HepG2 (cell line): ENCODE data around the gene STAP2. TPM values are rescaled to one million over a fixed set of nuclear protein-coding genes. Genes with fewer than 3 reads are reported as not detected.

Experiments
- BATF2 ChIP-seq: sonication (generic); formaldehyde crosslinking; IDR thresholded peaks from 2 replicates; pipeline ENCODE4 v1.8.0; 2022; ENCODE audit warnings: mild to moderate bottlenecking, missing genetic modification reagents, moderate library complexity
- FOXA3 ChIP-seq: IDR thresholded peaks from 2 replicates; pipeline ENCODE4 v1.6.1; 2016; ENCODE audit warnings: missing genetic modification reagents, missing compliant biosample characterization
- HDAC6 ChIP-seq: fragments of 200-600 bp; sonication (generic); IDR thresholded peaks from 2 replicates; pipeline ENCODE4 v1.7.0; 2017; ENCODE audit warnings: mild to moderate bottlenecking, antibody characterized with exemption, low read length, low read depth
- IRF1 ChIP-seq: sonication (generic); formaldehyde crosslinking; IDR thresholded peaks from 2 replicates; pipeline ENCODE4 v1.4.0; 2020; ENCODE audit warnings: low read depth, mild to moderate bottlenecking, missing genetic modification reagents
- KAT7 ChIP-seq: IDR thresholded peaks from 2 replicates; pipeline ENCODE4 v1.6.1; 2018; ENCODE audit warnings: borderline replicate concordance, missing compliant biosample characterization
- KMT2B ChIP-seq: IDR thresholded peaks from 2 replicates; pipeline ENCODE4 v1.6.1; 2016; ENCODE audit warnings: missing genetic modification reagents, missing compliant biosample characterization
- MEIS2 ChIP-seq: sonication (generic); formaldehyde crosslinking; IDR thresholded peaks from 2 replicates; pipeline ENCODE4 v1.9.0; 2021; ENCODE audit warnings: mild to moderate bottlenecking, missing genetic modification reagents
- MLXIP ChIP-seq: sonication (generic); formaldehyde crosslinking; IDR thresholded peaks from 2 replicates; pipeline ENCODE4 v1.9.0; 2021; ENCODE audit warnings: missing genetic modification reagents, borderline replicate concordance
- MTA1 ChIP-seq: sonication (generic); formaldehyde crosslinking; IDR thresholded peaks from 2 replicates; pipeline ENCODE4 v1.4.0; 2020; ENCODE audit warnings: missing genetic modification reagents, mild to moderate bottlenecking, borderline replicate concordance
- NCOA2 ChIP-seq: sonication (generic); formaldehyde crosslinking; IDR thresholded peaks from 2 replicates; pipeline ENCODE4 v1.8.0; 2022; ENCODE audit warnings: inconsistent platforms
- NR1H2 ChIP-seq: sonication (generic); formaldehyde crosslinking; IDR thresholded peaks from 2 replicates; pipeline ENCODE4 v1.8.1; 2022; ENCODE audit warnings: low read depth, missing genetic modification reagents, borderline replicate concordance
- NR2F2 ChIP-seq: IDR thresholded peaks from 2 replicates; pipeline ENCODE4 v1.6.1; 2012; ENCODE audit warnings: low read depth, inconsistent platforms, borderline replicate concordance
- POLR2AphosphoS2 ChIP-seq: IDR thresholded peaks from 2 replicates; pipeline ENCODE4 v1.6.1; 2011; ENCODE audit warnings: low read depth, low read length, improper control_type of control experiment
- SPEN ChIP-seq: sonication (generic); formaldehyde crosslinking; IDR thresholded peaks from 2 replicates; pipeline ENCODE4 v1.5.1; 2020; ENCODE audit warnings: low read depth, mild to moderate bottlenecking, missing genetic modification reagents
- ZBTB10 ChIP-seq: sonication (generic); formaldehyde crosslinking; IDR thresholded peaks from 2 replicates; pipeline ENCODE4 v1.4.0; 2020; ENCODE audit warnings: missing genetic modification reagents, borderline replicate concordance
- ZNF350 ChIP-seq: sonication (generic); formaldehyde crosslinking; IDR thresholded peaks from 2 replicates; pipeline ENCODE4 v1.4.0; 2020; ENCODE audit warnings: mild to moderate bottlenecking, low read depth, missing genetic modification reagents, borderline replicate concordance
- ZNF512B ChIP-seq: sonication (generic); formaldehyde crosslinking; IDR thresholded peaks from 2 replicates; pipeline ENCODE4 v1.5.1; 2020; ENCODE audit warnings: missing genetic modification reagents, mild to moderate bottlenecking, borderline replicate concordance
- ZNF891 ChIP-seq: sonication (generic); formaldehyde crosslinking; IDR thresholded peaks from 2 replicates; pipeline ENCODE4 v1.5.0; 2020; ENCODE audit warnings: mild to moderate bottlenecking, missing genetic modification reagents
- polyA plus RNA-seq, 8 experiments: library from polyadenylated mRNA; depleted of rRNA in 3 of 8; stranded (reverse) in 7 of 8; unstranded in 1 of 8; fragments of >200 nt; fragmentation: Illumina TruSeq in 4 of 8; extraction: Trizol in 4 of 8; gene quantifications; 2 replicates each; pipeline versions ENCODE4 v1.2.1 to v1.2.3, GENCODE V29; 2011 to 2016; ENCODE audit warnings: low read depth in 4 of 8, missing spikeins in 1 of 8, mixed read lengths in 1 of 8; ENCODE audit not compliant: insufficient read depth in 1 of 8
- total RNA-seq, 5 experiments: library from RNA; depleted of rRNA; stranded (reverse); fragments of >200 nt; fragmentation: Illumina TruSeq; extraction: Trizol; gene quantifications; 2 replicates each; pipeline ENCODE4 v1.2.3, GENCODE V29; 2016; ENCODE audit warnings: low read depth in 1 of 5

The STAP2 gene
- total and polyA plus RNA-seq, 2 of the 13 experiments (the other 11 are each of a cell fraction or from before 2014, with no cell fraction given): 39.0 to 43.7 TPM

- TF ChIP-seq IRF1 (CRISPR knock-in tag) (no peak), FOXA3 (0 out of 2 replicates have a peak, but pooled peaks have one; percentile 18), ZNF350 (CRISPR knock-in tag) (no peak), BATF2 (CRISPR knock-in tag) (no peak), KMT2B (CRISPR knock-in tag) (no peak), ZBTB10 (CRISPR knock-in tag) (no peak), MEIS2 (no peak; the same call in 1 of the 2 replicates), NR2F2 (0 out of 2 replicates have a peak, but pooled peaks have one; percentile 22), NCOA2 (CRISPR knock-in tag) (no peak), POLR2AphosphoS2 (no peak), MLXIP (CRISPR knock-in tag) (no peak), MTA1 (CRISPR knock-in tag) (peak; percentile 46; the same call in 1 of the 2 replicates), HDAC6 (no peak), SPEN (CRISPR knock-in tag) (no peak), KAT7 (CRISPR knock-in tag) (no peak), ZNF891 (CRISPR knock-in tag) (no peak), ZNF512B (CRISPR knock-in tag) (no peak), NR1H2 (CRISPR knock-in tag) (no peak)
Measured at GRCh38 chr19:4343370-4344307, 5.0 kb upstream of the STAP2 start, which contains the start of gene MPND (continued).
